GM15510 (cell line): ENCODE data around the gene PDX1.

ENCODE experiments used
- POLR2A ChIP-seq: IDR thresholded peaks from 3 replicates; pipeline ENCODE4 v1.6.1; 2011; ENCODE audit warnings: borderline replicate concordance; ENCODE audit not compliant: insufficient read length; ENCODE audit errors: extremely low read depth

The PDX1 gene

DNA sequence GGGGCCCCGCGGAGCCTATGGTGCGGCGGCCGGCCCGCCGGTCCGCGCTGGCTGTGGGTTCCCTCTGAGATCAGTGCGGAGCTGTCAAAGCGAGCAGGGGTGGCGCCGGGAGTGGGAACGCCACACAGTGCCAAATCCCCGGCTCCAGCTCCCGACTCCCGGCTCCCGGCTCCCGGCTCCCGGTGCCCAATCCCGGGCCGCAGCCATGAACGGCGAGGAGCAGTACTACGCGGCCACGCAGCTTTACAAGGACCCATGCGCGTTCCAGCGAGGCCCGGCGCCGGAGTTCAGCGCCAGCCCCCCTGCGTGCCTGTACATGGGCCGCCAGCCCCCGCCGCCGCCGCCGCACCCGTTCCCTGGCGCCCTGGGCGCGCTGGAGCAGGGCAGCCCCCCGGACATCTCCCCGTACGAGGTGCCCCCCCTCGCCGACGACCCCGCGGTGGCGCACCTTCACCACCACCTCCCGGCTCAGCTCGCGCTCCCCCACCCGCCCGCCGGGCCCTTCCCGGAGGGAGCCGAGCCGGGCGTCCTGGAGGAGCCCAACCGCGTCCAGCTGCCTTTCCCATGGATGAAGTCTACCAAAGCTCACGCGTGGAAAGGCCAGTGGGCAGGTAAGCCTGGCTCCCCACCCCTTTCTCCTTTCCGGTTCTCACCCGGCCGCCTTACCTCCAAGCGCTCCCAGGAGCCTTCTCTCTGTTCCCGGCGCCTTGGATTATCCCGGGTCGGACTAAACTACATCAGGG, at the start of gene PDX1:
Gene PDX1, plus strand, starts transcription at position 67 of the 743 bp plus-strand sequence. Its CDS starts 139 bp downstream, at position 206.
- no peak for TF ChIP-seq POLR2A

GRCh38 chr13:27878274-27878673, 41.5 kb upstream of the PDX1 start:
- no peak for TF ChIP-seq POLR2A

- TF ChIP-seq POLR2A = no peak
These were observed 30.3 kb upstream of the PDX1 start for GRCh38 chr13:27889471-27889870.

DNA sequence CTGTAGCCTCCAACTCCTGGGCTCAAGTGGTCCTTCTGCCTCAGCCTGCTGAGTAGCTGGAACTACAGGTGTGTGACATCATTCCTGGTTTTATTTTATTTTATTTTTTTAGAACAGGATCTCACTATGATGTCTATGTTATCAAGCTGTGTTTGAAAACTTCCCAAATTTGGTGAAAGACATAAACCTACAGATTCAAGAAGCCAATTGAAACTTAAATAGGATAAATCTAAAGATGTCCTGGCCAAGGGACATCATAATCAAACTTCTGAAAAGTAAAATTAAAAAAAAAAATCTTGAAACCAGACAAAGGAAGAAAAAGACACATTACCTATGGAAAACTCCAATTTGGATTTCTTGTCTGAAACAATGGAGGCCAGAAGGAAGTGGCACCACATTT, 23.1 kb upstream of the PDX1 start:
- TF ChIP-seq POLR2A = no peak

DNA sequence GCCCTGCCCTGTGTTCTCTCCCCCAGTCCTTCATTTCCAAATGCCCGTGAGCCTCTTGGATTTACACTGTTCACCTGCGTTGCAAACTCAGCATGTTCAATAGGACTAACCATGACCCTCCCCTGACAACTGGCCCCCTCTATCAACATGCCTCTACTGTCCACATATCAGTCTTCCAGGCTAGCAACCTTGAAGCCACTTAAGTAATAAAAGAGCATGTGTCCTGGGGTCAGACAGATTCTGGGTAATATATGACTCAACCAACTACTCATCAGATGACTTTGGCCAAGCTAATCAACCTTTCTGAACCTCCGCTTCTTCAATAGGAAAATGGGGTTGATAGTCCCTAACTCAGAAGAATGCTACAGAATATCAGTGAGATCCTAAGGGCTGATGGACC, 15.1 kb upstream of the PDX1 start:
- TF ChIP-seq POLR2A = no peak

DNA sequence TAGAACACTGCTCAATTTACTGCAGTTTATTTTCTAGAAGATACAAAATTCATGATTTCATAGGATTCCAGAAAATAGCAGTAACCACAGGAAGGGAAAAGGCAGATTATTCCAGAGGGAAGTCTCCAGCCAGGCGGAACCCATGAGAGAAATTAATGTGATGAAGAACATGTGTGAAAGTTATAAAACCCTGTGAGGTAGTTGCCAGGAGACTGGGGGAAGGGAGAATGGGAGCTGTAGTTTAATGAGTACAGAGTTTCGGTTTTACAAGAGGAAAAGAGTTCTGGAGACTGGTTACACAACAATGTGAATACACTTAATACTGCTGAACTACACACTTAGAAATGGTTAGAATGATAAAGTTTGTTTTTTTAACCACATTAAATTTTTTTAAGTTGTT, 14.2 kb upstream of the PDX1 start:
- no peak for TF ChIP-seq POLR2A

GRCh38 chr13:27907121-27907787, 12.5 kb upstream of the PDX1 start:
- no peak for TF ChIP-seq POLR2A

DNA sequence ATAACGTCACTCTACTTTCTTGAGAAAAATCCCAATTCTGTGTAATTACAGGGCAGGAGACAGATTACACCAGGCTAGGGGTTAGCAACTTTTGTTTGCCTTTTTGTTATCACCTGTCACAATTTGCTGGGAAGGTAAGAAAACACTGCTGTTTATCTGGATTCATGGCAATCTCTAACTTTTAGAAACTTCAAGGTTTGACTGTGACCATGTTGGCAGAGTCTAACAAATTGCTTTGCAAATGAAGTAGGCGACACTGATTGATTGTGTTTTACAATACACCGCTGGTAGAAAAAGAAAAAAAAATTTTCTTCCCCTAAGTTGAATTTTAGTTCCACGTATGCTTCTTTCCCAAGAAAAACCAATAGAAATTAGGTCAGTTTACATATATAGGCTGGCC, 10.4 kb upstream of the PDX1 start:
- TF ChIP-seq POLR2A = no peak

DNA sequence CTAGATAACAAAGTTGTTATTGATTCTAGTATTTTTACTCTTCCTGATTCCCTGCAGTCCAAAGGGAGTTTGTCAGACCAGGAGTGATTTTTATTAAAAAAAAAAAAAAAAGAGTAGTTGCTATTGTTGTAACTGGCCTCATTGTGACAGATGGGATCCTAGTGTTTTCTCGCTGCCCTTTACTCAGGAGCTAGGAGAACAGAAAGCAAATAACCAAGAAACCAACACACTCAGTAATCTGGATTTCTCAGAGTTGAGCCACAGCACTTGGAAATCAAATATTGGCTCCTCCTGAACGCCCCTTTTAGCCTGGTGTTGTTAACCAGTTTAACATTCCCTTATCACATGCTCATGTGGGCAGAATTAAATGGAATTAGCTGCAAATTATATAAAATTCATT, 8.3 kb upstream of the PDX1 start:
- no peak for TF ChIP-seq POLR2A

GRCh38 chr13:27913160-27913559, 6.6 kb upstream of the PDX1 start:
- no peak for TF ChIP-seq POLR2A

GRCh38 chr13:27915301-27916207, 4.2 kb upstream of the PDX1 start:
- TF ChIP-seq POLR2A = no peak

DNA sequence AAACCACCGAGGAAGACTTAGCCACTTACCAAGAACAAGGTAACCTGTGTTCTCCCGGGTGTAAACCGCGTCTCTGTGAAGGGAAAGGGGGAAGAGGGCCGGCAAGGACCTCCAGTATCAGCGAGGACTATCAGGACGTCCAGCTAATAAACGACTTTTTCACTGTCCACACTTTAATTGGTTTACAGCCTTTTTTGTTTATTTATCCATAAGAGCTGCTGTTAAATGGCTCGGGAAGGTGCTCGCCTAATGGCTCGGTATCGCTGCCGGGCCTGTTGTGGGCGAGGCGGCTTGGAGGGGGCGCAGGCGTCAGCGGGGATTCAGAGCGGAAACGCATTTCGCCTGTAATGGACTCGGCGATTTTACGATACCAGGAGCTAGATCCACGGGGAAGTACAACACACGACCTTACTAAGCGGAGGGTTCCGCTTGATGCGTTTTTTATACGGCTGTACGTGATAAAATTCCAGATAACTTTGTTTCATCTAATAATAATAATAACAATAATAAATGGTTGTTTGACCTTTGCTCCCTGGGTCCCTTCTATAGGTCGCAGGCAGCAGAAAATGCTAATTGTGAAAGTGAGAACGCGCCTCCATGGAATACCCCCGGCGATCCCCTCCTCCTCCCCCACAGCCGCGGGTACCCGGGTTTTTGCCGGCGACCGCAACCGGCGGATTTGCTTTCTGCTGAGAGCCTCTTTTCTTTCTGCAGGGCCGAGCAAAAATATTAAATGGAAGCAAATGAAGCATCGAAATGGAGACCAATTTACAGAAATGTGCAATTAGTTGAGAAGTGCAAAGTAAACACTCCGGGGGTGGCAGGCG, 2.5 kb upstream of the PDX1 start:
- TF ChIP-seq POLR2A = no peak

GRCh38 chr13:27918041-27918917, 1.5 kb upstream of the PDX1 start:
- no peak for TF ChIP-seq POLR2A
